Measurements from ENCODE around the gene PLA2R1. TPM values are rescaled to one million over a fixed set of nuclear protein-coding genes. Genes with fewer than 3 reads are reported as not detected.

Gene PLA2R1
- total and polyA plus RNA-seq, 10 of the 15 experiments (the other 5 are each of a cell fraction or from before 2014, with no cell fraction given), result 0.01 to 0.05 (median 0.02) TPM; not detected in 6

- no peak for TF ChIP-seq RAD51 (IDR thresholded peaks at IDR 0.05)
- TF ChIP-seq SMARCA5 (IDR thresholded peaks at IDR 0.05), result no peak
- TF ChIP-seq PAX5 (IDR thresholded peaks at IDR 0.05; ENCODE audit: borderline replicate concordance, low read depth, low read length), result peak; percentile 41; the same call in 1 of the 2 replicates
- TF ChIP-seq NBN (IDR thresholded peaks at IDR 0.05), result no peak
- TF ChIP-seq EP300 (IDR thresholded peaks at IDR 0.05; ENCODE audit: borderline replicate concordance in 1 of 2, control insufficient read depth in 1 of 2, low read depth in 2 of 2, low read length in 2 of 2), result no peak
- TF ChIP-seq, protein P1, sequence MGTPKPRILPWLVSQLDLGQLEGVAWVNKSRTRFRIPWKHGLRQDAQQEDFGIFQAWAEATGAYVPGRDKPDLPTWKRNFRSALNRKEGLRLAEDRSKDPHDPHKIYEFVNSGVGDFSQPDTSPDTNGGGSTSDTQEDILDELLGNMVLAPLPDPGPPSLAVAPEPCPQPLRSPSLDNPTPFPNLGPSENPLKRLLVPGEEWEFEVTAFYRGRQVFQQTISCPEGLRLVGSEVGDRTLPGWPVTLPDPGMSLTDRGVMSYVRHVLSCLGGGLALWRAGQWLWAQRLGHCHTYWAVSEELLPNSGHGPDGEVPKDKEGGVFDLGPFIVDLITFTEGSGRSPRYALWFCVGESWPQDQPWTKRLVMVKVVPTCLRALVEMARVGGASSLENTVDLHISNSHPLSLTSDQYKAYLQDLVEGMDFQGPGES (IDR thresholded peaks at IDR 0.05), result no peak
- TF ChIP-seq SMC3 (IDR thresholded peaks at IDR 0.05; ENCODE audit: borderline replicate concordance, low read length), result 0 out of 2 replicates have a peak, but pooled peaks have one; percentile 11
- no peak for TF ChIP-seq ASH2L (IDR thresholded peaks at IDR 0.05; ENCODE audit: borderline replicate concordance, low read depth)
- 0 out of 6 replicates have a peak, but pooled peaks of 1 of the 3 experiments have one; percentile 0 for TF ChIP-seq CTCF (IDR thresholded peaks at IDR 0.05 in 2 of 3, conservative IDR thresholded peaks at IDR 0.05 in 1 of 3; ENCODE audit: control insufficient read depth in 2 of 3, extremely low read depth in 1 of 3, insufficient read depth in 1 of 3, low read depth in 3 of 3, low read length in 3 of 3)
- TF ChIP-seq ZNF217 (IDR thresholded peaks at IDR 0.05), result no peak
- no peak for TF ChIP-seq ATF2 (IDR thresholded peaks at IDR 0.05; ENCODE audit: low read length)
- TF ChIP-seq, protein P2, sequence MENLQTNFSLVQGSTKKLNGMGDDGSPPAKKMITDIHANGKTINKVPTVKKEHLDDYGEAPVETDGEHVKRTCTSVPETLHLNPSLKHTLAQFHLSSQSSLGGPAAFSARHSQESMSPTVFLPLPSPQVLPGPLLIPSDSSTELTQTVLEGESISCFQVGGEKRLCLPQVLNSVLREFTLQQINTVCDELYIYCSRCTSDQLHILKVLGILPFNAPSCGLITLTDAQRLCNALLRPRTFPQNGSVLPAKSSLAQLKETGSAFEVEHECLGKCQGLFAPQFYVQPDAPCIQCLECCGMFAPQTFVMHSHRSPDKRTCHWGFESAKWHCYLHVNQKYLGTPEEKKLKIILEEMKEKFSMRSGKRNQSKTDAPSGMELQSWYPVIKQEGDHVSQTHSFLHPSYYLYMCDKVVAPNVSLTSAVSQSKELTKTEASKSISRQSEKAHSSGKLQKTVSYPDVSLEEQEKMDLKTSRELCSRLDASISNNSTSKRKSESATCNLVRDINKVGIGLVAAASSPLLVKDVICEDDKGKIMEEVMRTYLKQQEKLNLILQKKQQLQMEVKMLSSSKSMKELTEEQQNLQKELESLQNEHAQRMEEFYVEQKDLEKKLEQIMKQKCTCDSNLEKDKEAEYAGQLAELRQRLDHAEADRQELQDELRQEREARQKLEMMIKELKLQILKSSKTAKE (IDR thresholded peaks at IDR 0.05; ENCODE audit: low read depth, poor library complexity, severe bottlenecking), result no peak
- 0 out of 2 replicates have a peak, but pooled peaks have one; percentile 22 for TF ChIP-seq RB1 (IDR thresholded peaks at IDR 0.05; ENCODE audit: borderline replicate concordance)
- no peak for TF ChIP-seq CEBPB (IDR thresholded peaks at IDR 0.05; ENCODE audit: borderline replicate concordance in 1 of 2, low read depth in 2 of 2, low read length in 2 of 2)
- TF ChIP-seq CEBPZ (IDR thresholded peaks at IDR 0.05; ENCODE audit: low read depth, low read length), result no peak
- TF ChIP-seq CBX3 (IDR thresholded peaks at IDR 0.05; ENCODE audit: borderline replicate concordance, low read depth), result no peak
- TF ChIP-seq PAX8 (IDR thresholded peaks at IDR 0.05), result no peak
- no peak for TF ChIP-seq TARDBP (IDR thresholded peaks at IDR 0.05; ENCODE audit: borderline replicate concordance)
- peak; percentile 52; the same call in 1 of the 2 replicates for TF ChIP-seq LARP7 (IDR thresholded peaks at IDR 0.05)
Observed at GRCh38 chr2:159904127-159904958, 158.1 kb downstream of the PLA2R1 start, which contains the start of gene LY75 (continued).
